GM19043 (cell line): ENCODE results near the gene HOXC10.

Source experiments
- ATAC-seq: cut with Tn5 transposase; IDR thresholded peaks from one replicate; pipeline ENCODE4 v1.9.1; 2021; ENCODE audit warnings: low read depth; ENCODE audit not compliant: unreplicated experiment

HOXC10 gene

GRCh38 chr12:53963434-53964314 lies 21.3 kb upstream of the HOXC10 start:
- no peak for ATAC-seq

GRCh38 chr12:53964315-53964713 lies 20.6 kb upstream of the HOXC10 start:
- ATAC-seq: no peak

GRCh38 chr12:53965281-53966084 lies 19.5 kb upstream of the HOXC10 start:
- no peak for ATAC-seq

GRCh38 chr12:53966085-53966384 lies 18.9 kb upstream of the HOXC10 start:
- no peak for ATAC-seq

- no peak for ATAC-seq
Observed at GRCh38 chr12:53966385-53967133, 18.4 kb upstream of the HOXC10 start.

- ATAC-seq: no peak
Observed at GRCh38 chr12:53967421-53967925, 17.5 kb upstream of the HOXC10 start.

GRCh38 chr12:53968214-53969127 lies 16.5 kb upstream of the HOXC10 start:
- ATAC-seq: no peak

- no peak for ATAC-seq
Observed at GRCh38 chr12:53969588-53970259, 15.2 kb upstream of the HOXC10 start.

- ATAC-seq: no peak
Observed at GRCh38 chr12:53970451-53970850, 14.5 kb upstream of the HOXC10 start.

- no peak for ATAC-seq
Observed at GRCh38 chr12:53971129-53971528, 13.8 kb upstream of the HOXC10 start.

- ATAC-seq: no peak
Observed at GRCh38 chr12:53971686-53972085, 13.3 kb upstream of the HOXC10 start.

- no peak for ATAC-seq
Observed at GRCh38 chr12:53972152-53972702, 12.7 kb upstream of the HOXC10 start.

- no peak for ATAC-seq
Observed at GRCh38 chr12:53972722-53973235, 12.2 kb upstream of the HOXC10 start, which contains the start of gene HOXC11. Gene HOXC11 (plus strand): TSS chr12:53973126. CDS start chr12:53973242, 116 bp downstream.

- no peak for ATAC-seq
Observed at GRCh38 chr12:53973236-53974042, 11.5 kb upstream of the HOXC10 start.

GRCh38 chr12:53974084-53975063 lies 10.6 kb upstream of the HOXC10 start, which contains the start of gene HOTAIR:
Gene HOTAIR (minus strand): TSS chr12:53974954.
- ATAC-seq: no peak

- ATAC-seq: no peak
Observed at GRCh38 chr12:53975064-53975471, 9.9 kb upstream of the HOXC10 start.
